IMR-90 (cell line): Measurements from ENCODE around the gene ERP44. TPM values are rescaled to one million over a fixed set of nuclear protein-coding genes. Genes with fewer than 3 reads are reported as not detected.

ENCODE experiments used
- ATAC-seq: fragments of 200-7000 bp; cut with Tn5 transposase; 2 replicates; pipeline ENCODE4 v1.9.1; 2020; ENCODE audit warnings: low read depth, mild to moderate bottlenecking, moderate library complexity
- BruUV-seq: library from RNA; stranded (reverse); fragments of 400-500 nt; replicated peaks from 2 replicates; lab custom pipeline; 2021; lab: Mats Ljungman, UMichigan
- CTCF ChIA-PET: fragments of 300-600 bp; formaldehyde crosslinking; extraction: SDS; loops from one replicate; lab custom pipeline; 2021; ENCODE audit warnings: antibody characterized with exemption; lab: Yijun Ruan, JAX
- POLR2A ChIA-PET: fragments of 300-600 bp; sonication (Branson Sonifier 250); formaldehyde crosslinking; loops from one replicate; lab custom pipeline; 2022; ENCODE audit warnings: antibody characterized with exemption; ENCODE audit not compliant: unreplicated experiment; lab: Charles Lee
- DNase-seq: peaks from one replicate; pipeline ENCODE4 v3.0.0; 2013
- H2AFZ ChIP-seq: replicated peaks from 2 replicates; pipeline ENCODE3; 2013; ENCODE audit warnings: low read length, mild to moderate bottlenecking; ENCODE audit not compliant: poor library complexity
- H2AK5ac ChIP-seq: 2 replicates; pipeline ENCODE4 v1.6.1; 2013; ENCODE audit warnings: low read depth, low read length, inconsistent platforms
- H2AK9ac ChIP-seq: replicated peaks from 2 replicates; pipeline ENCODE3; 2013; ENCODE audit warnings: mild to moderate bottlenecking, low read depth, low read length, moderate library complexity; ENCODE audit not compliant: poor library complexity
- H2BK120ac ChIP-seq: 2 replicates; pipeline ENCODE4 v1.6.1; 2013; ENCODE audit warnings: low read depth, low read length, inconsistent platforms
- H2BK15ac ChIP-seq: 3 replicates; pipeline ENCODE4 v1.6.1; 2013; ENCODE audit warnings: low read depth, low read length, inconsistent platforms
- H2BK20ac ChIP-seq: 2 replicates; pipeline ENCODE4 v1.6.1; 2013; ENCODE audit warnings: low read depth, mild to moderate bottlenecking, inconsistent platforms, low read length, moderate library complexity
- H2BK5ac ChIP-seq: 2 replicates; pipeline ENCODE4 v1.6.1; 2013; ENCODE audit warnings: mild to moderate bottlenecking, low read depth, low read length, inconsistent platforms; ENCODE audit not compliant: poor library complexity, severe bottlenecking
- H3K14ac ChIP-seq: replicated peaks from 2 replicates; pipeline ENCODE4 v1.6.1; 2013; ENCODE audit warnings: low read depth, low read length, inconsistent platforms
- H3K18ac ChIP-seq: 2 replicates; pipeline ENCODE4 v1.6.1; 2013; ENCODE audit warnings: low read depth, low read length, control low read depth
- H3K23ac ChIP-seq: 2 replicates; pipeline ENCODE4 v1.6.1; 2013; ENCODE audit warnings: low read depth, low read length, inconsistent platforms
- H3K27ac ChIP-seq: 2 replicates; pipeline ENCODE4 v1.5.1; 2013; ENCODE audit warnings: mild to moderate bottlenecking, control low read depth, low read length; ENCODE audit not compliant: insufficient read depth
- H3K27me3 ChIP-seq: 2 replicates; pipeline ENCODE4 v1.6.1; 2013; ENCODE audit warnings: low read length; ENCODE audit not compliant: control insufficient read depth, insufficient read depth
- H3K36me3 ChIP-seq: 2 replicates; pipeline ENCODE4 v1.6.1; 2013; ENCODE audit warnings: low read length, mixed read lengths; ENCODE audit not compliant: control insufficient read depth, insufficient read depth
- H3K4ac ChIP-seq: 2 replicates; pipeline ENCODE4 v1.6.1; 2013; ENCODE audit warnings: low read depth, low read length, inconsistent platforms
- H3K4me1 ChIP-seq: 2 replicates; pipeline ENCODE4 v1.6.1; 2013; ENCODE audit warnings: low read length, mixed read lengths; ENCODE audit not compliant: control insufficient read depth, insufficient read depth
- H3K4me2 ChIP-seq: 2 replicates; pipeline ENCODE4 v1.6.1; 2013; ENCODE audit warnings: low read depth, mild to moderate bottlenecking, control low read depth, low read length, moderate library complexity
- H3K4me3 ChIP-seq: 2 replicates; pipeline ENCODE4 v1.5.1; 2013; ENCODE audit warnings: low read depth, mild to moderate bottlenecking, control low read depth, low read length, moderate library complexity; ENCODE audit not compliant: insufficient read depth
- H3K56ac ChIP-seq: 2 replicates; pipeline ENCODE4 v1.6.1; 2013; ENCODE audit warnings: low read length, inconsistent platforms; ENCODE audit not compliant: insufficient read depth; ENCODE audit errors: extremely low read depth
- H3K79me1 ChIP-seq, 2 experiments: 2 replicates each; pipeline ENCODE4 v1.6.1; 2013; ENCODE audit warnings: low read length in 2 of 2, inconsistent platforms in 1 of 2, low read depth in 1 of 2
- H3K9ac ChIP-seq: 2 replicates; pipeline ENCODE4 v1.6.1; 2013; ENCODE audit warnings: low read depth, low read length, control low read depth
- H3K9me1 ChIP-seq: 2 replicates; pipeline ENCODE4 v1.6.1; 2013; ENCODE audit warnings: low read length, inconsistent platforms; ENCODE audit not compliant: insufficient read depth
- H3K9me3 ChIP-seq: 2 replicates; pipeline ENCODE4 v1.6.1; 2013; ENCODE audit warnings: low read length; ENCODE audit not compliant: control insufficient read depth, insufficient read depth
- H4K20me1 ChIP-seq: 2 replicates; pipeline ENCODE4 v1.6.1; 2013; ENCODE audit warnings: low read length, inconsistent platforms; ENCODE audit not compliant: insufficient read depth
- H4K5ac ChIP-seq: 2 replicates; pipeline ENCODE4 v1.6.1; 2013; ENCODE audit warnings: mild to moderate bottlenecking, low read depth, low read length, control low read depth
- H4K8ac ChIP-seq, 2 experiments: 2 replicates each; pipeline ENCODE4 v1.6.1; 2013; ENCODE audit warnings: low read depth in 2 of 2, low read length in 2 of 2, control low read depth in 1 of 2, inconsistent platforms in 1 of 2
- H4K91ac ChIP-seq: 2 replicates; pipeline ENCODE4 v1.6.1; 2013; ENCODE audit warnings: low read depth, low read length, inconsistent platforms; ENCODE audit not compliant: insufficient read depth
- BHLHE40 ChIP-seq: fragments of 150-350 bp; IDR thresholded peaks from 2 replicates; pipeline ENCODE4 v1.6.1; 2016; ENCODE audit warnings: mild to moderate bottlenecking, low read depth, low read length
- CEBPB ChIP-seq: IDR thresholded peaks from 2 replicates; pipeline ENCODE4 v1.6.1; 2012; ENCODE audit warnings: low read depth, low read length, improper control_type of control experiment
- CHD1 ChIP-seq: IDR thresholded peaks from 2 replicates; pipeline ENCODE4 v1.6.1; 2012; ENCODE audit warnings: low read depth, low read length, improper control_type of control experiment
- FOS ChIP-seq: fragments of 150-350 bp; IDR thresholded peaks from 2 replicates; pipeline ENCODE4 v1.6.1; 2016; ENCODE audit warnings: low read depth, low read length
- MAFK ChIP-seq: IDR thresholded peaks from 2 replicates; pipeline ENCODE4 v1.6.1; 2012; ENCODE audit warnings: low read depth, low read length, improper control_type of control experiment
- MXI1 ChIP-seq: IDR thresholded peaks from 2 replicates; pipeline ENCODE4 v1.6.1; 2012; ENCODE audit warnings: low read depth, mild to moderate bottlenecking, low read length, moderate library complexity, borderline replicate concordance
- NFE2L2 ChIP-seq: fragments of 150-350 bp; IDR thresholded peaks from 2 replicates; pipeline ENCODE4 v1.6.1; 2016; ENCODE audit warnings: low read depth, mild to moderate bottlenecking, low read length
- POLR2A ChIP-seq: IDR thresholded peaks from 2 replicates; pipeline ENCODE4 v1.6.1; 2012; ENCODE audit warnings: mild to moderate bottlenecking, low read depth, low read length
- RAD21 ChIP-seq: IDR thresholded peaks from 2 replicates; pipeline ENCODE4 v1.6.1; 2012; ENCODE audit warnings: low read length, improper control_type of control experiment
- RFX5 ChIP-seq: IDR thresholded peaks from 2 replicates; pipeline ENCODE4 v1.8.0; 2012; ENCODE audit warnings: low read depth, mild to moderate bottlenecking, low read length, moderate library complexity
- SMC3 ChIP-seq: fragments of 150-350 bp; IDR thresholded peaks from 2 replicates; pipeline ENCODE4 v1.6.1; 2016; ENCODE audit warnings: low read depth, mild to moderate bottlenecking, antibody characterized with exemption, low read length, moderate library complexity
- WGBS, 2 experiments: methylation state at CpG; one replicate each; pipeline versions ENCODE4 v1.1.5 to v1.1.7; 2013; ENCODE audit warnings: missing lambda C conversion rate in 2 of 2; ENCODE audit not compliant: insufficient read length in 1 of 2; ENCODE audit errors: extremely low coverage in 2 of 2; 5-methylcytosine and 5-hydroxymethylcytosine counted together
- dilution Hi-C: fragments of 300-500 bp; cut with HindIII; formaldehyde crosslinking; loops from one replicate; pipeline ENCODE4 v1.14.3; 2018; ENCODE audit warnings: low sequenced_read_pairs; ENCODE audit not compliant: unreplicated experiment
- in situ Hi-C: fragments of 300-500 bp; cut with MboI; formaldehyde crosslinking; loops from 3 replicates; pipeline ENCODE4 v1.14.3; 2019; ENCODE audit warnings: low sequenced_read_pairs, inconsistent platforms, mixed read lengths
- intact Hi-C: fragments of 100-400 bp; cut with micrococcal nuclease; formaldehyde crosslinking; loops from 2 replicates; pipeline ENCODE4 v1.10.0; 2022
- polyA plus RNA-seq, 3 experiments: library from polyadenylated mRNA; depleted of rRNA; stranded (reverse); fragments of >200 nt; gene quantifications; 2 replicates each; pipeline ENCODE4 v1.2.3, GENCODE V29; 2012; ENCODE audit warnings: low replicate concordance in 1 of 3
- total RNA-seq: library from RNA; depleted of rRNA; stranded (reverse); fragments of >200 nt; gene quantifications from 2 replicates; pipeline ENCODE4 v1.2.3, GENCODE V29; 2012
- TF ChIP-seq, protein P1 (sequence below): conservative IDR thresholded peaks from 2 replicates; pipeline ENCODE4 v1.5.1; 2012; ENCODE audit warnings: mild to moderate bottlenecking, low read depth, low read length, improper control_type of control experiment
- TF ChIP-seq, protein P2 (sequence below): fragments of 150-350 bp; IDR thresholded peaks from 2 replicates; pipeline ENCODE4 v1.6.1; 2016; ENCODE audit warnings: low read depth, mild to moderate bottlenecking, low read length, moderate library complexity, borderline replicate concordance

Gene ERP44
- total and polyA plus RNA-seq, 2 of the 4 experiments (the other 2 are of a cell fraction): 9.1 to 13.5 TPM

DNA sequence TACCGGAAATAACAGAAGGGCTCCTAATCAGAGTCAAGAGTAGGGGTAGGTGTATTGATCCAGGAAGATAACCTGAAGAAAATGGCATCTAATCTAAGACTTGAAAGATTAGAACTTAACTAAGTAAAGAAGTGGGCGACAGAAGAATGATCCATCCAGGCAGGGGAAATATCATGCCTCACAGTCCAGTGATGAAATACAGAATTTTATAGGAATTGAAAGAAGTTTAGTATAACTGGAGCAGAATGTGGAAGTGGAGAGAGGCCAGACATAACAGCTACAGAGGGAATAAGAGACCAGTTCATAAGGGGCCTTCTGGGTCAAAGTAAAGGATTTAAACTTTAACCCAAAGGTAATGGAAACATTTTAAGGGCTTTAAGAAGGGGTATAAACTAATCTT is 42.2 kb downstream of the ERP44 start:
- no peak overlapping the region for H2BK120ac ChIP-seq
- no peaks in the 10 kb centered on the region for H3K27me3 ChIP-seq
- H2BK15ac ChIP-seq: no peak overlapping the region
- no TSS peak for BruUV-seq
- no peak overlapping the region for H3K14ac ChIP-seq
- no peak overlapping the region for H3K27ac ChIP-seq
- in situ Hi-C loops: no loop called here
- H3K4me2 ChIP-seq: no peak overlapping the region
- no peak overlapping the region for H3K18ac ChIP-seq
- no peaks in the 10 kb centered on the region for H3K9me3 ChIP-seq
- no peak overlapping the region for H3K56ac ChIP-seq
- no peak overlapping the region for H2BK5ac ChIP-seq
- no peaks in the 10 kb centered on the region; the same call in 1 of the 2 replicates for H3K9me1 ChIP-seq
- TF ChIP-seq, protein P1, sequence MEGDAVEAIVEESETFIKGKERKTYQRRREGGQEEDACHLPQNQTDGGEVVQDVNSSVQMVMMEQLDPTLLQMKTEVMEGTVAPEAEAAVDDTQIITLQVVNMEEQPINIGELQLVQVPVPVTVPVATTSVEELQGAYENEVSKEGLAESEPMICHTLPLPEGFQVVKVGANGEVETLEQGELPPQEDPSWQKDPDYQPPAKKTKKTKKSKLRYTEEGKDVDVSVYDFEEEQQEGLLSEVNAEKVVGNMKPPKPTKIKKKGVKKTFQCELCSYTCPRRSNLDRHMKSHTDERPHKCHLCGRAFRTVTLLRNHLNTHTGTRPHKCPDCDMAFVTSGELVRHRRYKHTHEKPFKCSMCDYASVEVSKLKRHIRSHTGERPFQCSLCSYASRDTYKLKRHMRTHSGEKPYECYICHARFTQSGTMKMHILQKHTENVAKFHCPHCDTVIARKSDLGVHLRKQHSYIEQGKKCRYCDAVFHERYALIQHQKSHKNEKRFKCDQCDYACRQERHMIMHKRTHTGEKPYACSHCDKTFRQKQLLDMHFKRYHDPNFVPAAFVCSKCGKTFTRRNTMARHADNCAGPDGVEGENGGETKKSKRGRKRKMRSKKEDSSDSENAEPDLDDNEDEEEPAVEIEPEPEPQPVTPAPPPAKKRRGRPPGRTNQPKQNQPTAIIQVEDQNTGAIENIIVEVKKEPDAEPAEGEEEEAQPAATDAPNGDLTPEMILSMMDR: no peak
- TF ChIP-seq, protein P2, sequence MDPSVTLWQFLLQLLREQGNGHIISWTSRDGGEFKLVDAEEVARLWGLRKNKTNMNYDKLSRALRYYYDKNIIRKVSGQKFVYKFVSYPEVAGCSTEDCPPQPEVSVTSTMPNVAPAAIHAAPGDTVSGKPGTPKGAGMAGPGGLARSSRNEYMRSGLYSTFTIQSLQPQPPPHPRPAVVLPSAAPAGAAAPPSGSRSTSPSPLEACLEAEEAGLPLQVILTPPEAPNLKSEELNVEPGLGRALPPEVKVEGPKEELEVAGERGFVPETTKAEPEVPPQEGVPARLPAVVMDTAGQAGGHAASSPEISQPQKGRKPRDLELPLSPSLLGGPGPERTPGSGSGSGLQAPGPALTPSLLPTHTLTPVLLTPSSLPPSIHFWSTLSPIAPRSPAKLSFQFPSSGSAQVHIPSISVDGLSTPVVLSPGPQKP: no peak
- TF ChIP-seq MAFK (no peak), FOS (no peak), CHD1 (no peak), BHLHE40 (no peak), MXI1 (no peak), NFE2L2 (no peak), RAD21 (no peak), SMC3 (no peak), RFX5 (no peak), CEBPB (no peak), POLR2A (no peak)
- no peak for ATAC-seq
- no peak overlapping the region for H4K8ac ChIP-seq
- no peak for DNase-seq
- H4K91ac ChIP-seq: no peak overlapping the region
- no peak overlapping the region for H3K4ac ChIP-seq
- peaks cover 5% of the 10 kb centered on the region for H3K36me3 ChIP-seq
- H2AK5ac ChIP-seq: no peak overlapping the region
- POLR2A ChIA-PET: no interaction called here
- H3K4me1 ChIP-seq: no peaks in the 10 kb centered on the region
- dilution Hi-C loops: no loop called here
- H4K5ac ChIP-seq: no peak overlapping the region
- no peak overlapping the region for H3K4me3 ChIP-seq
- no CpG with 5 or more reads among the region's 2 CpGs for WGBS, 2 experiments
- no peaks in the 10 kb centered on the region; the same call in 1 of the 2 replicates for H4K20me1 ChIP-seq
- H3K23ac ChIP-seq: no peak overlapping the region
- H2AFZ ChIP-seq: no peak overlapping the region
- CTCF ChIA-PET: interaction anchor here (0.5 kb wide), 1 partner anchor 1517 kb away, joined by 5 read pairs; no protein-coding TSS in a partner anchor
- intact Hi-C loops: no loop called here
- H3K79me1 ChIP-seq: peaks cover 5 to 22% of the 10 kb centered on the region in 2 experiments
- no peak overlapping the region for H3K9ac ChIP-seq
- no peak overlapping the region for H2BK20ac ChIP-seq
- H2AK9ac ChIP-seq: no peak overlapping the region
